CD4-positive, alpha-beta T cell treated with Interleukin-2 at 100 ng/mL for 4 hours (primary cell): Measurements from ENCODE around the gene RNASE7.

Source experiments
- DNase-seq: peaks from one replicate; pipeline ENCODE4 v3.0.0-alpha.2; 2020; ENCODE audit warnings: low spot score

Gene RNASE7

GRCh38 chr14:21088687-21089086, 46.5 kb downstream of the RNASE7 start:
- no peak for DNase-seq

GRCh38 chr14:21089271-21089670, 47.1 kb downstream of the RNASE7 start:
- no peak for DNase-seq

- DNase-seq, result no peak
These were observed 47.7 kb downstream of the RNASE7 start for GRCh38 chr14:21089877-21090193.

GRCh38 chr14:21090194-21090939, 48.2 kb downstream of the RNASE7 start:
- no peak for DNase-seq

- no peak for DNase-seq
These were observed 48.9 kb downstream of the RNASE7 start for GRCh38 chr14:21090940-21091663.

GRCh38 chr14:21091821-21092272, 49.7 kb downstream of the RNASE7 start:
- DNase-seq, result no peak

- DNase-seq, result peak; percentile 90
These were observed 50.3 kb downstream of the RNASE7 start for GRCh38 chr14:21092273-21093011.

- DNase-seq, result no peak
These were observed 50.9 kb downstream of the RNASE7 start for GRCh38 chr14:21093018-21093417.
